ENCODE results near the gene NPFFR1.
"Not testable (repeated sequence)": the region's sequence is repeated elsewhere in the genome, so short reads cannot be mapped to it uniquely, and the experiment has no call there.

Gene NPFFR1

DNA sequence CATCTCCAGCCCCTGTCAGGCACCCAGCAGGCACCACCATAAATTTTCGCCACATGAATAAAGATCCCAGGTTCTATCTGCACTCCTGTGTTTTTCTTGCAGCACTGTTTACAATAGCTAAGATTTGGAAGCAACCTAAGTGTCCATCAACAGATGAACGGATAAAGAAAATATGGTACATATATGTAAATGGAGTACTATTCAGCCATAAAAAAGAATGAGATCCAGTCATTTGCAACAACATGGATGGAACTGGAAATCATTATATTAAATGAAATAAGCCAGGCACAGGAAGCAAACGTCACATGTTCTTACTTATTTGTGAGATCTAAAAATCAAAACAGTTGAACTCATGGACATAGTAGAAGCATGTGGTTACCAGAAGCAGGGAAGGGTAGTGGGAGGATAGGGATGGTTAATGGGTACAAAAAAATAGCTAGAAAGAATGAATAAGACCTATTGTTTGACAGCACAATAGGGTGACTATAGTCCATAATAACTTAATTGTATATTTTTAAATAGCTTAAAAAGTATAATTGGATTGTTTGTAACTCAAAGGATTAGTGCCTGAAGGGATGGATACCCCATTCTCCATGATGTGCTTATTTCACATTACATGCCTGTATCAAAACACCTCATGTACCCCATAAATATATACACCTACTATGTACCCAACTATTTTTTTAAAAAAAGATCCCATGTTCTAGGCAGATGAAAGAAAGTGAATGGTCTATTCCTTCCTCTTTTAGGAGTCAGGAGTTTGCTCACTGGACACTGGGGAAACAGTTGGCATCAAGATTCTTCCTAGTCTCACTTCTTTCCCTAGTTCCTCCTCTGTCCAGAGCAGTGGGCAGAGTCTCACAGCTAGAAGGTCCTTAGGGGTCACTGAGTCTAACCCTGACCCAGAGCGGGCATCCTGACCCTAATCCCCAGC lies 1.0 kb upstream of the NPFFR1 start:
- no peak for DNase-seq (ENCODE audit: low read depth)

DNA sequence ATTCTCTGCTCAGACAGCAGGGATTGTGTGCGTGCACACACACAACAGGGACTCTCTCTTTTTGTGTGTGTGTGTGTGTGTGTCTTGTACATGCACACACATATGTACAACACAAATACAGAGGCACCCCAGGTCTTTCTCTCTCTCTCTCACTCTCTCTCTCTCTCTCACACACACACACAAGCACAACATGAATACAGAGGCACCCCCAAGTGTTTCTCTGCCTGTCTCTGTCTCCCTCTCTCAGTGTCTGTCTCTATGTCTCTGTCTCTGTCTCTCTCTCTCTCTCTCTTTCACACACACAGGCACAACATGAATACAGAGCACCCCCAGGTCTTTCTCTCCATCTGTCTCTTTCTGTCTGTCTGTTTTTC lies 746 bp downstream of the NPFFR1 start:
- DNase-seq (ENCODE audit: low read depth): no peak

GRCh38 chr10:70281609-70282008 lies 2.2 kb downstream of the NPFFR1 start:
- no peak for DNase-seq (ENCODE audit: low read depth)

DNA sequence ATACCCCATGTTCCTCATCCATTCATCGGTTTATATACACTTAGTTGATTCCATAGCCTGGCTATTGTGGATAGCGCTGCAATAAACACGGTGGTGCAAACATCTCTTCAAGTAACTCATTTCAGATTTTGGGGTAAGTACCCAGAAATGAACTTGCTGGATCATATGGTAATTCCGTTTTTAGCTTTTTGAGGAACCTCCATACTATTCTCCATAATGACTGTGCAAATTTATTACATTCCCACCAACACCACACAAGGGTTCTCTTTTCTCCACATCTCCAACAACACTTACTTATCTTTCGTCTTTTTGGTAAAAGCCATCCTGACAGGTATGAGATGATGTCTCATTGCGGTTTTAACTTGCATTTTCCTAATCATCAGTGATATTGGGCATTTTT lies 3.7 kb downstream of the NPFFR1 start:
- DNase-seq (ENCODE audit: low read depth): no peak

- DNase-seq (ENCODE audit: low read depth): no peak
These were observed 6.3 kb downstream of the NPFFR1 start for GRCh38 chr10:70277396-70278030.

DNA sequence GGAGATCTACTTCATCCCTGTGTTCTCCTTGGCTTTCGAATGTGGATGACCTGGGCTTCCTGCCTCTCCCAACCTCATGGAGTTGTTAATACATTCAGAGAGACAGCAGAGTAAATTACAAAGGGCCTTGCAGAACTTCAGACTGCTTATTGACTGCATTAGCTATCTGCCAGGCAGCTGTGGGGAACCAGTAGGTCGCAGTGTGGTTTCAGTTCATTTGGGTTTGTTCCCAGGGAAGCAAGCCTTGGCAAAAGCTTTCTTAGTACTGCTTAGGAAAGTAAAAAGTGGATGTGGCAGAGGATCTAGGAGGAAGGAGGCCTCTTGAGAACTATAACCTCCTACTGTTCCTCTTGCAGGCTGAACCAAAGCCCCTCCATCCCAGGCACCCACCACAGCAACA lies 9.2 kb downstream of the NPFFR1 start:
- no peak for DNase-seq (ENCODE audit: low read depth)

- DNase-seq (ENCODE audit: low read depth): no peak
These were observed 10.9 kb downstream of the NPFFR1 start for GRCh38 chr10:70272925-70273316.

GRCh38 chr10:70271996-70272924 lies 11.5 kb downstream of the NPFFR1 start:
- no peak for DNase-seq (ENCODE audit: low read depth)

DNA sequence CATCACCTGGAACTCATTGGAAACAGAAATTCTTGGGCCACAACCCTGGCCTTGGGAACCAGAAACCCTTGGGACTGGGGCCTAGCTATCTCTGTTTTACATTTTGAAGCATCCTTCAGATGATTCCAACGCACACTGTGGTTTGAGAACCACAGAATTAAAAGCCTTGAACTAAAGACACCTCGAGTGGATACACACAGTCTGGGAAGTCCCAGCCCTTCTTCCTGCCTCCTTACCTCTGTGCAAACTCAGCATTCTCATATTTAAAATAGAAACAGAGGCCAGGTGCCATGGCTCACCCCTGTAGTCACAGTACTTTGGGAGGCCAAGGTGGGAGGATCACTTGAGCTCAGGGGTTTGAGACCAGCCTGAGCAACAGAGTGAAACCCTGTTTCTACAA lies 12.9 kb downstream of the NPFFR1 start:
- no peak for DNase-seq (ENCODE audit: low read depth)

GRCh38 chr10:70269741-70270140 lies 14.1 kb downstream of the NPFFR1 start:
- DNase-seq (ENCODE audit: low read depth): no peak

- DNase-seq (ENCODE audit: low read depth): no peak
These were observed 15.4 kb downstream of the NPFFR1 start for GRCh38 chr10:70268376-70268775.

DNA sequence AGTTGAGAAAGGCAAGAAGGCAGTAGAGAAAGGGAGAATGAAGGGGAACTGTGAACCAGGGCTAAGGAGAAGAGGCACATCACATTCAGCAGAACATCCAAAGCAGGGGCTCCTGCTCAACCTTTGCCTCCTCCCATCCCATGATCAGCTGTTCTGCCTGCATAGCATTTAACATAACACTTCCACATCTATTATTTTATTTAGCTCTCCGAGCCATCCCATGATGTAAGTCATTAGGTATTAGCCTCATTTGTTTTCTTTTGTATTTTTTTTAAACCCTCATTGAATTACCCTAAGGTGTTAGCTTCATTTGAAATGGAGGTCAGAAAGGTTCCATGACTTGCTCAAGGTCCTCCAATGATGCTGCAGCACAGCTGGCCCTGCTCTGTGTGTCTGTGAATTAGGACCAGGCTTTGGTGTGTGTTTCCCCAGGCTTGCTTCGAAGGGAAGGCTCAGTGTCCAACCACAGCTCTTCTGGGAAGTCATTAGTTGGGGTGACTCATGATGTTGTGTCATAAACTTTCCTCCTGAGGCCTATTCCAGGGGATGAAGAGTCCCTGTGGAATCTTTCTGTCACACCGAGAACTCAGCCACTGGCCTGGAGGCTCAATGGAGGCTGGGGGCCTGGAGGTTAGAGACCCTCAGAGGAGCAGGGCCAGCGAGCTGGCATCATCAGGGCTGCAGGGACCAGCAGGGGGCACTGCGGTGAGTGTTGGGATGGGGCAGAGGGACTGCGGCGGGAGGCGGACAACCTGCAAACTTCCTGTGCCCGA lies 16.5 kb downstream of the NPFFR1 start:
- DNase-seq (ENCODE audit: low read depth): no peak

DNA sequence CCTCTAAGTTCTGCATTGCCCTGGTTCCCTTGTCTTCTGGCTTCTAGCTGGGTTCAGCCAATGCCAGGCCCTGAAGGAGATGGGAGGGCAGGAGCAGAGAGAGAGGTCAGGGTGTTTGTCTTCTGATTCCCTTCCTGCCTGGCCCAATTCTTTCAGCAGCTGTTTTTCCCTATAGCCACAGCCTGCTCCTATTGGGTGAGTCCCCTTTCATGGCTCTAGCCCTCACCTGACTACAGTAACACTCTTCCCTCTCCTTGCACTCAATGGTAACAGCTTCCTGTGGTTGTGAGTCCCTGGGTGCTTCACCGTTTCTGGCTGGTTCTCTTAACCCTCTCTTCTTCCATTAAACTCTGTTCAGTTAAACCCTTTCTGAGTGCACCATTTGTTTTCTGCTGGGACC lies 17.1 kb downstream of the NPFFR1 start:
- DNase-seq (ENCODE audit: low read depth): no peak

DNA sequence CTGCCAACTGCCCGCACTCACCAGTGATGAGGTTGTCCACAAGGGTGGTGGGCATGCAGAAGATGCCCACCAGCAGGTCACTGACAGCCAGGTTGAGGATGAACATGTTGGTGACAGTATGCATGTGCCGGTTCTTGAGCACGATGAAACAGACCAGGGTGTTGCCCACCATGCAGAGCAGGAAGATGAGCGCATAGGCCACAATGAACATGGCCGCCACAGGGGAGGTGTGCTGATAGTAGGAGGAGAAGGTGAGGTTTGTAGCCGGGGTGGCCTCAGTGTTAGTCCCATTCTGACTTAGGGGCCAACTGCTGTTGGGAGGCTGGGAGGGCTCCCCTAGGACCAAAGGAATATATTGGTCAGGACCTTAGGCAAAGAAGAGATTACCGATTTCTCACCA lies 17.7 kb downstream of the NPFFR1 start:
- DNase-seq (ENCODE audit: low read depth): no peak

GRCh38 chr10:70265032-70265689 lies 18.6 kb downstream of the NPFFR1 start:
- no peak for DNase-seq (ENCODE audit: low read depth)

DNA sequence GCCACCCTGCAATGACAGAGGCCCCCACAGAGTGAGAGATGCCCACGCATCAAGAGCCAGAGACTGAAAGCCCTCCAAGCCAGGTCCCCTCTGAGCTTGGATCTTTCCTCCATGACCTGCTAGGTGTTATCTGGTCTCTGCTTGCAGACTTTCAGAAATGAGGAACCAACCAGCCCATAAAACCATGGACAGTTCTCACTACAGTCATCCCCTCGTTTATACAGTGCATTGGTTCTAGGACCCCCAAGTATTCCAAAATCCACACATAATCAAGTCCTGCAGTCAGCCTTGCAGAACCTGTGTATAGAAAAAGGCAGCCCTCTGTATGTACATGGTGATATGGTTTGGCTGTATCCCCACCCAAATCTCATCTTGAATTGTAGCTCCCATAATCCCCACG lies 23.1 kb downstream of the NPFFR1 start:
- no peak for DNase-seq (ENCODE audit: low read depth)

DNA sequence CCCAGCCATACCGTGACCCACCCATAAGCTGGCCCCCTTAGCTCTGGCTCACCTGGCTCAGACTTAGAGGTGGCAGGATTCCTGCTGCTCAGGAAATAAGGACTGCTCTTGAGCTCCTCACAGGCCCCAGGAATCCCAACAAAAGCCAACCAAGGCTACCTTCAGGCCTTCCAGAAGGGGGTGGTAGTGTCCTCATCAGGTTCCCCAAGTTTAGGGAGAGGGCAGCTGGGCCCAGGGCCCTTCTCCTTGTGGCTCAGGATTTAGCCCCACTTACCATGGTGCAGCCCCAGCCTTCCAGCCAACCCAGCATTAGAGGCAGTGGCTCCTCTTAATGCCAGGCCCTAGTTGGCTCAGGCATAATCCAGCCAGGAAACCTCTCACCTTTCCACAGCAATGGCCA lies 23.5 kb downstream of the NPFFR1 start:
- no peak for DNase-seq (ENCODE audit: low read depth)

- no peak for DNase-seq (ENCODE audit: low read depth)
These were observed 25.6 kb downstream of the NPFFR1 start for GRCh38 chr10:70258216-70258615.

DNA sequence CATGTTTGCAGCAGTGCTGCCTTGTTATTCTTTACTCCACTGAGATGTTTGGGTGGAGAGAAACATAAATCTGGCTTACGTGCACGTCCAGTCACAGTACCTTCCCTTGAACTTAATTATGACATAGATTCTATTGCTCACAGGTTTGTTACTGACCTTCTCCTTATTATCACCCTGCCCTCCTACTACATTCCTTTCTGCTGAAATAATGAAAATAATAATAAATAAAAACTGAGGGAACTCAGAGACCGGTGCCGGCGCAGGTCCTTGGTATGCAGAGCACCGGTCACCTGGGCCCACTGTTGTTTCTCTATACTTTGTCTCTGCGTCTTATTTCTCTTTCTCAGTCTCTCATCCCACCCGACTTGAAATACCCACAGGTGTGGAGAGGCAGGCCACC lies 26.0 kb downstream of the NPFFR1 start:
- not testable (repeated sequence) for DNase-seq (ENCODE audit: low read depth)

DNA sequence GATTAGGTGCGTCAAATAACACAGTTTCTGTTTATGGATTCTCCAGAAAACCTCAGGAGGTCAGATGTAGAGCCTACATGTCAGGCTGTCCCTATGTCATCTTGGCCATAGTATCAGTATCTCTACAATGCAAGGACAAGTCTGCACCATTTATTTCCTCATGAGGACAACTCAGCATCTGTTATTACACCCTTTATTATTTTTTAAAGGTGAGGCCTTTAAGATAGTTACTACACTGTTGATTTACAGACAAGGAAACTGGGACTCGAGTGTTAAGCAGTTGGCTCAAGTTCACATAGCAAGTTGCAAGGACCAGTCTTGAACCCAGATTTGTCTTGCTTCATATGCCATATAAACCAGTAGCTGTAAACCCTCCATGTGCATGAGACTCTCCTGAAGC lies 27.3 kb downstream of the NPFFR1 start:
- no peak for DNase-seq (ENCODE audit: low read depth)
